ENCODE measurements around the gene LPAR3. TPM values are rescaled to one million over a fixed set of nuclear protein-coding genes. Genes with fewer than 3 reads are reported as not detected.

LPAR3 gene
- total and polyA plus RNA-seq, 2 of the 13 experiments (the other 11 are each of a cell fraction or from before 2014, with no cell fraction given) = not detected

Other genes with a start within 250 kb of the LPAR3 start
- 23.7 and 38.8 TPM in 2 replicates for gene SSX2IP, start 202.7 kb downstream of the LPAR3 start, total RNA-seq (2016; rRNA removed; fragmentation: Illumina TruSeq; extraction: Trizol)
- gene SSX2IP, start 202.7 kb downstream of the LPAR3 start, polyA plus RNA-seq (2011; rRNA removed) = 2.7 and 2.8 TPM in 2 replicates
- gene MCOLN2, start 103.9 kb upstream of the LPAR3 start, total RNA-seq (2016; rRNA removed; fragmentation: Illumina TruSeq; extraction: Trizol) = not detected in 2 replicates
- gene MCOLN2, start 103.9 kb upstream of the LPAR3 start, polyA plus RNA-seq (2011; rRNA removed) = not detected in 2 replicates
- gene MCOLN3, start 155.3 kb upstream of the LPAR3 start, total RNA-seq (2016; rRNA removed; fragmentation: Illumina TruSeq; extraction: Trizol) = 0.04 TPM in 1 of 2 replicates, not detected in the other
- 0.03 and 0.04 TPM in 2 replicates for gene MCOLN3, start 155.3 kb upstream of the LPAR3 start, polyA plus RNA-seq (2011; rRNA removed)

Data from HepG2 (cell line).